A549 (cell line): ENCODE measurements around the gene TEC. TPM values are rescaled to one million over a fixed set of nuclear protein-coding genes. Genes with fewer than 3 reads are reported as not detected.
A peak's percentile ranks its signal among the peaks of the same experiment; 100 is the strongest.

Experiments used
- ATAC-seq, 2 experiments: fragments of 200-7000 bp in 1 of 2; fragments of >200 bp in 1 of 2; cut with Nextera tagmentation in 1 of 2; cut with Tn5 transposase in 1 of 2; 3 replicates each; pipeline versions ENCODE4 v1.8.0 to v1.9.1; 2018 to 2020; ENCODE audit warnings: mild to moderate bottlenecking in 1 of 2, moderate library complexity in 1 of 2
- CTCF ChIA-PET: fragments of 300-600 bp; sonication (Branson Sonifier 250); formaldehyde crosslinking; extraction: SDS; loops from one replicate; lab custom pipeline; 2021; ENCODE audit warnings: antibody characterized with exemption, inconsistent platforms; lab: Yijun Ruan, JAX
- POLR2A ChIA-PET: fragments of 350-600 bp; formaldehyde crosslinking; extraction: SDS; loops from one replicate; lab custom pipeline; 2021; ENCODE audit warnings: antibody characterized with exemption, inconsistent platforms; lab: Yijun Ruan, JAX
- DNase-seq, 2 experiments: peaks; one replicate each; pipeline versions ENCODE4 v3.0.0 to v3.0.0-alpha.2; 2011 to 2016; ENCODE audit warnings: low read depth in 1 of 2, low spot score in 1 of 2
- FAIRE-seq: peaks from 2 replicates; lab custom pipeline; 2011; peaks lifted over from hg19 to GRCh38; lab: Jason Lieb, UNC
- H3K27ac ChIP-seq, 2 experiments: fragments of >200 bp; sonication (Bioruptor Twin); formaldehyde crosslinking; 3 replicates each; pipeline ENCODE4 v1.5.1; 2016 to 2017
- H3K4me1 ChIP-seq: fragments of >200 bp; sonication (Bioruptor Twin); formaldehyde crosslinking; 3 replicates; pipeline ENCODE4 v1.6.1; 2016
- H3K4me2 ChIP-seq: fragments of >200 bp; sonication (Bioruptor Twin); formaldehyde crosslinking; 3 replicates; pipeline ENCODE4 v1.6.1; 2016
- H3K4me3 ChIP-seq: fragments of >200 bp; sonication (Bioruptor Twin); formaldehyde crosslinking; 3 replicates; pipeline ENCODE4 v1.5.1; 2016
- H3K9me3 ChIP-seq: fragments of >200 bp; sonication (Bioruptor Twin); formaldehyde crosslinking; 3 replicates; pipeline ENCODE4 v1.6.1; 2016
- CBX2 ChIP-seq: fragments of 200-600 bp; sonication (generic); IDR thresholded peaks from 2 replicates; pipeline ENCODE4 v1.6.1; 2016; ENCODE audit warnings: low read depth, mild to moderate bottlenecking, borderline replicate concordance
- CBX8 ChIP-seq: fragments of 200-600 bp; sonication (generic); IDR thresholded peaks from 2 replicates; pipeline ENCODE4 v1.6.1; 2016
- CHD2 ChIP-seq: fragments of 150-350 bp; IDR thresholded peaks from 2 replicates; pipeline ENCODE4 v1.6.1; 2014; ENCODE audit warnings: low read length; ENCODE audit not compliant: partially characterized antibody
- CHD4 ChIP-seq: fragments of 200-600 bp; sonication (generic); IDR thresholded peaks from 2 replicates; pipeline ENCODE4 v1.6.1; 2016; ENCODE audit warnings: antibody characterized with exemption, mild to moderate bottlenecking, borderline replicate concordance
- EHF ChIP-seq: fragments of 250-450 bp; sonication (Bioruptor Pico); IDR thresholded peaks from 2 replicates; pipeline ENCODE4 v1.5.0; 2020; ENCODE audit warnings: mild to moderate bottlenecking
- EHMT2 ChIP-seq: fragments of 200-600 bp; sonication (generic); IDR thresholded peaks from 2 replicates; pipeline ENCODE4 v1.6.1; 2016; ENCODE audit warnings: antibody characterized with exemption, low read depth, mild to moderate bottlenecking, moderate library complexity
- GATA3 ChIP-seq: IDR thresholded peaks from 2 replicates; pipeline ENCODE4 v1.6.1; 2012; ENCODE audit warnings: borderline replicate concordance
- HOXB13 ChIP-seq: fragments of 250-450 bp; sonication (Bioruptor Pico); IDR thresholded peaks from 2 replicates; pipeline ENCODE4 v1.5.0; 2020; ENCODE audit warnings: low read depth, mild to moderate bottlenecking, moderate library complexity
- MAFK ChIP-seq: fragments of 450-650 bp; IDR thresholded peaks from 2 replicates; pipeline ENCODE4 v1.6.1; 2014; ENCODE audit not compliant: partially characterized antibody
- NPAS2 ChIP-seq: fragments of 250-450 bp; sonication (Bioruptor Pico); IDR thresholded peaks from 2 replicates; pipeline ENCODE4 v1.8.0; 2022; ENCODE audit warnings: mild to moderate bottlenecking, moderate library complexity, borderline replicate concordance
- POLR2AphosphoS2 ChIP-seq: conservative IDR thresholded peaks from 2 replicates; pipeline ENCODE4 v1.6.1; 2012; ENCODE audit warnings: low read length, improper control_type of control experiment, inconsistent platforms
- RAD21 ChIP-seq, 2 experiments: fragments of >200 bp in 1 of 2; sonication (Bioruptor Twin) in 1 of 2; formaldehyde crosslinking in 1 of 2; IDR thresholded peaks in 1 of 2; conservative IDR thresholded peaks in 1 of 2; 2 replicates in 1 of 2; 3 replicates in 1 of 2; pipeline ENCODE4 v1.6.1; 2012 to 2018; ENCODE audit warnings: inconsistent platforms in 1 of 2
- RARB ChIP-seq: fragments of 250-450 bp; sonication (Bioruptor Pico); IDR thresholded peaks from 2 replicates; pipeline ENCODE4 v1.8.0; 2021; ENCODE audit warnings: mild to moderate bottlenecking, moderate library complexity
- RFX5 ChIP-seq: fragments of 450-650 bp; IDR thresholded peaks from 2 replicates; pipeline ENCODE4 v1.7.1; 2014; ENCODE audit warnings: antibody characterized with exemption, mild to moderate bottlenecking, moderate library complexity
- SMC3 ChIP-seq: fragments of >200 bp; sonication (Bioruptor Twin); formaldehyde crosslinking; IDR thresholded peaks from 3 replicates; pipeline ENCODE4 v1.6.1; 2018; ENCODE audit warnings: inconsistent platforms
- TFCP2L1 ChIP-seq: fragments of 250-450 bp; sonication (Bioruptor Pico); IDR thresholded peaks from 2 replicates; pipeline ENCODE4 v1.5.0; 2021; ENCODE audit warnings: mild to moderate bottlenecking
- USF2 ChIP-seq: fragments of 450-650 bp; IDR thresholded peaks from 2 replicates; pipeline ENCODE4 v1.6.1; 2014; ENCODE audit warnings: antibody characterized with exemption
- ZNF302 ChIP-seq: fragments of 250-450 bp; sonication (Bioruptor Pico); IDR thresholded peaks from 2 replicates; pipeline ENCODE4 v1.9.0; 2021; ENCODE audit warnings: inconsistent platforms, mild to moderate bottlenecking, moderate library complexity
- WGBS: methylation state at CpG from one replicate; pipeline ENCODE4 v1.1.6; 2017; ENCODE audit errors: missing lambda C conversion rate; 5-methylcytosine and 5-hydroxymethylcytosine counted together
- polyA plus RNA-seq, 4 experiments: library from polyadenylated mRNA; depleted of rRNA in 3 of 4; stranded (reverse); fragments of >200 nt; fragmentation: RNase III in 1 of 4; extraction: RNeasy Plus Mini Kit Qiagen cat#74134 plus additional on column Dnase treatment in 1 of 4; gene quantifications; 2 replicates in 3 of 4; 3 replicates in 1 of 4; pipeline ENCODE4 v1.2.3, GENCODE V29; 2011 to 2017
- TF ChIP-seq, protein P1 (sequence below): fragments of >200 bp; sonication (Bioruptor Twin); formaldehyde crosslinking; IDR thresholded peaks from 3 replicates; pipeline ENCODE4 v1.5.1; 2016
- TF ChIP-seq, protein P2 (sequence below): IDR thresholded peaks from 2 replicates; pipeline ENCODE4 v1.6.1; 2012

The TEC gene
- polyA plus RNA-seq, 2 of the 4 experiments (the other 2 are of a cell fraction): 1.2 to 1.6 TPM

DNA sequence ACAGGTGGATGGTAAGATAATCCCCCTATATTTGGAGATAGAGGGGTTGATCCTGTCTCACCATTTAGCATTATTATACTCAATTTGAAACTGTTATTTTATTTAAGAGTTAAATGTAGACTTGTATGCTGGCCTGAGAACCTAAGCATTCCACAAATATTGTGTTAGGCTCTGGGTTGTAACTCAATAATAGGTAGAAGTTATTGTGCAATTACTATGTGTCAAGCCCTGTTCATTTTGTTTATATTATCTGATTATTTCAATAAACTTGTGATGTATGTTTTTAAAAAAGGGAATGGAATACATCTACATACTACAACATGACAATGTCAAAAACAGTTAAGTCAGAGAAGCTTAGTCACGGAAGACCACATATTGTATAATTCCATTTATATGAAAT lies 122.0 kb downstream of the TEC start:
- ChIA-PET CTCF (no interaction called here), POLR2A (no interaction called here)
- DNase-seq (no peak), ATAC-seq (no peak), FAIRE-seq (no peak)
- H3K9me3 ChIP-seq: no peaks in the 10 kb centered on the region
- 93% methylated on average over 1 of the region's 1 CpG for WGBS
- TF ChIP-seq HOXB13 (CRISPR knock-in tag) (no peak), GATA3 (no peak), POLR2AphosphoS2 (no peak), RAD21 (conservative IDR thresholded peaks at IDR 0.05 in 1 of 2, IDR thresholded peaks at IDR 0.05 in 1 of 2) (no peak), EHMT2 (no peak), CBX2 (no peak)
- H3K4me2 ChIP-seq: no peak overlapping the region
- no peak overlapping the region for H3K27ac ChIP-seq
- no peaks in the 10 kb centered on the region for H3K4me1 ChIP-seq
- no peak overlapping the region for H3K4me3 ChIP-seq

- no peaks in the 10 kb centered on the region for H3K9me3 ChIP-seq
- no peak for FAIRE-seq
- H3K4me1 ChIP-seq: no peaks in the 10 kb centered on the region; the same call in 2 of the 3 replicates
- no peak overlapping the region for H3K4me2 ChIP-seq
- CTCF ChIA-PET: interaction anchor here (0.6 to 4.5 kb wide), 4 partner anchors 8 to 161 kb away, joined by 3 to 17 read pairs (median 6); no protein-coding TSS in a partner anchor
- POLR2A ChIA-PET: no interaction called here
- no peak overlapping the region for H3K27ac ChIP-seq
- TF ChIP-seq, protein P1, sequence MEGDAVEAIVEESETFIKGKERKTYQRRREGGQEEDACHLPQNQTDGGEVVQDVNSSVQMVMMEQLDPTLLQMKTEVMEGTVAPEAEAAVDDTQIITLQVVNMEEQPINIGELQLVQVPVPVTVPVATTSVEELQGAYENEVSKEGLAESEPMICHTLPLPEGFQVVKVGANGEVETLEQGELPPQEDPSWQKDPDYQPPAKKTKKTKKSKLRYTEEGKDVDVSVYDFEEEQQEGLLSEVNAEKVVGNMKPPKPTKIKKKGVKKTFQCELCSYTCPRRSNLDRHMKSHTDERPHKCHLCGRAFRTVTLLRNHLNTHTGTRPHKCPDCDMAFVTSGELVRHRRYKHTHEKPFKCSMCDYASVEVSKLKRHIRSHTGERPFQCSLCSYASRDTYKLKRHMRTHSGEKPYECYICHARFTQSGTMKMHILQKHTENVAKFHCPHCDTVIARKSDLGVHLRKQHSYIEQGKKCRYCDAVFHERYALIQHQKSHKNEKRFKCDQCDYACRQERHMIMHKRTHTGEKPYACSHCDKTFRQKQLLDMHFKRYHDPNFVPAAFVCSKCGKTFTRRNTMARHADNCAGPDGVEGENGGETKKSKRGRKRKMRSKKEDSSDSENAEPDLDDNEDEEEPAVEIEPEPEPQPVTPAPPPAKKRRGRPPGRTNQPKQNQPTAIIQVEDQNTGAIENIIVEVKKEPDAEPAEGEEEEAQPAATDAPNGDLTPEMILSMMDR: peak; percentile 50
- TF ChIP-seq RAD21 (conservative IDR thresholded peaks at IDR 0.05 in 1 of 2, IDR thresholded peaks at IDR 0.05 in 1 of 2): peak; percentile 49 to 50; a peak in 4 of 5 replicates
- no peak for TF ChIP-seq RARB (CRISPR knock-in tag)
- no peak for TF ChIP-seq CHD4
- TF ChIP-seq SMC3: peak; percentile 23; the same call in 1 of the 3 replicates
- TF ChIP-seq, all 56 proteins: peak for 3
- peak; percentile 17 to 33 for DNase-seq
- peak in 1 of 2 experiments; percentile 73; a peak in 2 of 6 replicates for ATAC-seq
- WGBS: 44% methylated on average over 2 of the region's 2 CpGs
- H3K4me3 ChIP-seq: no peak overlapping the region
Observed at GRCh38 chr4:48141048-48141447, 128.6 kb downstream of the TEC start.

GRCh38 chr4:48139691-48140090 lies 129.9 kb downstream of the TEC start:
- H3K9me3 ChIP-seq: no peaks in the 10 kb centered on the region
- TF ChIP-seq USF2: no peak
- no peak for TF ChIP-seq MAFK
- no peak for TF ChIP-seq TFCP2L1
- no peak for TF ChIP-seq EHF (CRISPR knock-in tag)
- no peak for TF ChIP-seq CBX8
- no peak for TF ChIP-seq NPAS2 (CRISPR knock-in tag)
- no peak for TF ChIP-seq CHD2
- TF ChIP-seq, protein P2, sequence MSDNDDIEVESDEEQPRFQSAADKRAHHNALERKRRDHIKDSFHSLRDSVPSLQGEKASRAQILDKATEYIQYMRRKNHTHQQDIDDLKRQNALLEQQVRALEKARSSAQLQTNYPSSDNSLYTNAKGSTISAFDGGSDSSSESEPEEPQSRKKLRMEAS: no peak
- no peak for TF ChIP-seq ZNF302
- TF ChIP-seq RFX5: no peak
- no peak overlapping the region for H3K27ac ChIP-seq
- CTCF ChIA-PET: interaction anchor here (1.0 to 4.5 kb wide), 3 partner anchors 9 to 399 kb away, joined by 3 to 17 read pairs (median 9); no protein-coding TSS in a partner anchor
- no peak for ATAC-seq
- no peak for DNase-seq
- no peaks in the 10 kb centered on the region; the same call in 2 of the 3 replicates for H3K4me1 ChIP-seq
- H3K4me2 ChIP-seq: no peak overlapping the region
- WGBS: 49% methylated on average over 3 of the region's 3 CpGs
- FAIRE-seq: no peak
- no peak overlapping the region for H3K4me3 ChIP-seq
- POLR2A ChIA-PET: no interaction called here
